NCI-H146 treated with DMSO at 0.1 percent for 48 hours (cell line): ENCODE data around the gene KCNG2.

Experiments
- DNase-seq: peaks from one replicate; lab custom pipeline; 2025; ENCODE audit not compliant: unreplicated experiment; lab: John Stamatoyannopoulos, UW

Gene KCNG2

GRCh38 chr18:79919089-79919488 is 121.4 kb downstream of the KCNG2 start:
- no peak for DNase-seq

GRCh38 chr18:79921984-79922965 is 124.5 kb downstream of the KCNG2 start:
- DNase-seq, result no peak

DNA sequence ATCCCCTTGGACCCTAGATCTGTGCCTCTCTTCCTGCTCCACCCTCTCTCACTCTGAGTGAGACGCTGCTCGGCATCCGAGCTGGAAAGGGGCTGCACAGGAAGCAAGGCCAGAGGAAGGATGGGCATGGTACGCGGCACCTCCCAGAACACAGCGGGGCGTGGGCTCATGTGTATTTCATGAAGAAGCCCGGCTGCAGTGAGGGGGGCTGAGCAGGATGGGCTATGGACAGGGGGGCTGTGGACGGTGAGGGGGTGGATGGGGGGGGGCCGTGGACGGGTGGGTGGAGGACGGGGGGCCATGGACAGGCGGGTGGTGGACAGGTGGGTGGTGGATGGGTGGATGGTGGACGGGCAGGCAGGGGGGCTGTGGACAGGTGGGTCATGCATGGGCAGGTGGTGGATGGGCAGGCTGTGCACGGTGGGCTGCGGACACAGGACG is 125.3 kb downstream of the KCNG2 start:
- DNase-seq, result no peak

DNA sequence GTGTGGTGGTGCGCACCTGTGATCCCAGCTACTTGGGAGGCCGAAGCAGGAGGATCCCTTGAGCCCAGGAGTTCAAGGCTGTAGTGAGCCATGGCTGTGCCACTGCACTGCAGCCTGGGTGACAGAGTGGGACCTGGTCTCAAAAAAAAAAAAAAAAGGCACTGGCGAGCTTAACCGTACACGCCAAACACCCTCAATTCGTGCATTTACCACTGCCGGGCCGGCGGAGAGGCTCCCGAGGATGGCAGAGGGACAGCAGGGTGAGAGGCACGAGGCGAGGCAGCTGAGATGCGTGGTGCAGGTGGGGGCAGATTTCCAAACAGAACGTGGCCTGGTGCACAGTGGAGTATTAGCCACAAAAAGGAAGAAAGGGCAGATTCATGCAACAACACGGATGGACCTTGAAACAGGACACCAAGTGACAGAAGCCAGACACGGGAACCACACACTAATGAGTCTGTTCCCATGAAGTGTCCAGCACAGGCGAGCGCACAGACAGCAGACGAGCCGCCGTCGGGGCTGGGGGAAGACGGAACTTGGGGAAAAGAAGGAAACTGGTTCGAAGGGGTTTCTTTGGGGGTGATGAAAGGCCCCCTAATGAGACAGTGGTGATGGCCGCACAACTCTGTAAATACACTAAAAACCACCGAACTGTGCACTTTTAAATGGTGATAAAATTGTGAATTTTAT is 126.3 kb downstream of the KCNG2 start:
- DNase-seq, result no peak

GRCh38 chr18:79924814-79925731 is 127.3 kb downstream of the KCNG2 start:
- DNase-seq, result peak; percentile 22

GRCh38 chr18:79926306-79926705 is 128.6 kb downstream of the KCNG2 start:
- no peak for DNase-seq

- no peak for DNase-seq
Observed at GRCh38 chr18:79926715-79927606, 129.2 kb downstream of the KCNG2 start.

GRCh38 chr18:79927607-79928562 is 130.1 kb downstream of the KCNG2 start:
- DNase-seq, result no peak

- DNase-seq, result no peak
Observed at GRCh38 chr18:79928563-79928960, 130.8 kb downstream of the KCNG2 start.

- no peak for DNase-seq
Observed at GRCh38 chr18:79930020-79930642, 132.4 kb downstream of the KCNG2 start.

GRCh38 chr18:79931475-79931874 is 133.7 kb downstream of the KCNG2 start:
- no peak for DNase-seq

GRCh38 chr18:79932907-79933306 is 135.2 kb downstream of the KCNG2 start:
- DNase-seq, result no peak

- no peak for DNase-seq
Observed at GRCh38 chr18:79933765-79934164, 136.0 kb downstream of the KCNG2 start.

- no peak for DNase-seq
Observed at GRCh38 chr18:79934311-79935097, 136.8 kb downstream of the KCNG2 start.

DNA sequence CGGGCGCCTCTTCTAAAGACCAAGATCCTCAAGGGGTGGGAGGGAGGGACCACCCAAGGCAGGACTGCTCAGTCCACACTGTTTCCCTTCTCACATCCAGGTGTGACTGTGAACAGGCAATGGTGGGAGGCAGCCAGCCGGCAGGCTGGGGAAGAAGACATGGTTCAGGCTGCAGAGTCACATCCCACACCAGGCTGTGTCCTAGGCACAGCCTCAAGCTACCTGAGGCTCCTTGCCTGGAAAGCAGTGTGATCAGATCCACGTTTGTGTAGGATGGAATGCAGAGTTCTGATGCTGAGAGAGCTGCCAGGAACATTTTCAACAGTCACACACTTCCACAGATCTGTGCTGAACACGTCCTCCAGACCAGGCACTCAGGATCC is 137.4 kb downstream of the KCNG2 start:
- no peak for DNase-seq

GRCh38 chr18:79935499-79935898 is 137.8 kb downstream of the KCNG2 start:
- DNase-seq, result no peak

- DNase-seq, result no peak
Observed at GRCh38 chr18:79935925-79936324, 138.2 kb downstream of the KCNG2 start.

DNA sequence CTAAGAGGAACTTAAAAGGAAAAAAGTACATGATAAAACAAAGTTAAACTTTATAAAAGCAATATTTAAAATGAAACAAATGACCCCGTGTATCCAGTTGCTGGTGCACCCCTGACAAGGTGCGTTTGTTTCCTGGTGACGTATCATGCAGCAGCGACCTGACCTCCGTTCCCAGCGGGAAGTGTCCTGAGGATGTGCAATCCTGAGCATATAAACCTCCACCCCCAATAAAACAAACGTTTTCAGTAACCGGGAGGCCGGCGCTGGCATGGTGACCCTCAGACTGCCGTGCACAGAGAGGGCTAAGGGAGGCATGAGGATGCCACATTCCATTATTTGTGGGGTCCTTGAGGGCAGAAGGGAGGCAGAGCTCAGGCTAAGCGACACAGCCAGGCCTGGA is 138.9 kb downstream of the KCNG2 start:
- no peak for DNase-seq
